PC-3 (cell line): ENCODE measurements around the gene TUBA1A. TPM values are rescaled to one million over a fixed set of nuclear protein-coding genes. Genes with fewer than 3 reads are reported as not detected.

ENCODE experiments used
- ATAC-seq: fragments of 200-7000 bp; cut with Tn5 transposase; 2 replicates; pipeline ENCODE4 v1.9.1; 2020; ENCODE audit warnings: mild to moderate bottlenecking, moderate library complexity
- BruUV-seq: library from RNA; stranded (reverse); fragments of 400-500 nt; replicated peaks from 2 replicates; lab custom pipeline; 2021; lab: Mats Ljungman, UMichigan
- CTCF ChIA-PET: fragments of 300-600 bp; sonication (Branson Sonifier 250); formaldehyde crosslinking; loops from one replicate; lab custom pipeline; 2022; ENCODE audit warnings: antibody characterized with exemption; lab: Charles Lee
- POLR2A ChIA-PET: fragments of 300-600 bp; sonication (Branson Sonifier 250); formaldehyde crosslinking; loops from one replicate; lab custom pipeline; 2022; ENCODE audit warnings: antibody characterized with exemption; ENCODE audit not compliant: unreplicated experiment; lab: Charles Lee
- DNase-seq: peaks from one replicate; pipeline ENCODE4 v3.0.0-alpha.2; 2015
- H2AFZ ChIP-seq: fragments of 300-600 bp; sonication (generic); 2 replicates; pipeline ENCODE4 v1.6.0; 2016; ENCODE audit warnings: antibody characterized with exemption, low read length
- H3F3A ChIP-seq: fragments of 300-600 bp; sonication (generic); one replicate; pipeline ENCODE4 v1.6.0; 2017; ENCODE audit warnings: antibody characterized with exemption, low read length, control low read depth, mild to moderate bottlenecking; ENCODE audit not compliant: unreplicated experiment
- H3K27ac ChIP-seq: fragments of 300-600 bp; sonication (generic); 2 replicates; pipeline ENCODE4 v1.5.1; 2016; ENCODE audit warnings: mild to moderate bottlenecking, low read length
- H3K27me3 ChIP-seq: fragments of 300-600 bp; sonication (generic); 2 replicates; pipeline ENCODE4 v1.6.1; 2016; ENCODE audit warnings: low read length, mixed read lengths
- H3K36me3 ChIP-seq: fragments of 300-600 bp; sonication (generic); 2 replicates; pipeline ENCODE4 v1.6.1; 2016; ENCODE audit warnings: low read depth, mixed run types, low read length, mixed read lengths
- H3K4me1 ChIP-seq: fragments of 300-600 bp; sonication (generic); 2 replicates; pipeline ENCODE4 v1.5.1; 2016; ENCODE audit warnings: low read length; ENCODE audit not compliant: insufficient read depth
- H3K4me2 ChIP-seq: fragments of 300-600 bp; sonication (generic); 2 replicates; pipeline ENCODE4 v1.6.0; 2016; ENCODE audit warnings: low read length
- H3K4me3 ChIP-seq: fragments of 300-600 bp; sonication (generic); 2 replicates; pipeline ENCODE4 v1.5.1; 2016; ENCODE audit warnings: mild to moderate bottlenecking, low read length, mixed read lengths
- H3K79me2 ChIP-seq: fragments of 300-600 bp; sonication (generic); 2 replicates; pipeline ENCODE4 v1.6.1; 2017; ENCODE audit warnings: low read length, mixed read lengths
- H3K9ac ChIP-seq: fragments of 300-600 bp; sonication (generic); 2 replicates; pipeline ENCODE4 v1.6.0; 2016; ENCODE audit warnings: mild to moderate bottlenecking, low read length
- H3K9me2 ChIP-seq: fragments of 300-600 bp; sonication (generic); replicated peaks from 2 replicates; pipeline ENCODE4 v1.6.1; 2016; ENCODE audit warnings: mixed run types, low read length, mixed read lengths
- H3K9me3 ChIP-seq: fragments of 300-600 bp; sonication (generic); 2 replicates; pipeline ENCODE4 v1.6.1; 2016; ENCODE audit warnings: low read length, mixed read lengths
- H4K20me1 ChIP-seq: fragments of 300-600 bp; sonication (generic); 2 replicates; pipeline ENCODE4 v1.6.1; 2016; ENCODE audit warnings: low read length, mixed read lengths
- CTCF ChIP-seq: fragments of 300-600 bp; sonication (generic); conservative IDR thresholded peaks from 2 replicates; pipeline ENCODE4 v1.5.1; 2017; ENCODE audit warnings: antibody characterized with exemption, low read depth, mild to moderate bottlenecking, low read length
- EZH2 ChIP-seq: fragments of 300-600 bp; sonication (generic); IDR thresholded peaks from one replicate; pipeline ENCODE4 v1.6.1; 2017; ENCODE audit warnings: antibody characterized with exemption, mild to moderate bottlenecking, low read length; ENCODE audit not compliant: unreplicated experiment
- EZH2phosphoT487 ChIP-seq: fragments of 300-600 bp; sonication (generic); IDR thresholded peaks from 2 replicates; pipeline ENCODE4 v1.6.1; 2018; ENCODE audit warnings: mild to moderate bottlenecking, antibody characterized with exemption, low read length, borderline replicate concordance
- intact Hi-C: fragments of 100-400 bp; cut with micrococcal nuclease; formaldehyde crosslinking; loops from 2 replicates; pipeline ENCODE4 v1.9.0; 2023
- total RNA-seq: library from RNA; depleted of rRNA; stranded (reverse); fragments of >200 nt; gene quantifications from 2 replicates; pipeline ENCODE4 v1.2.3, GENCODE V29; 2014

The TUBA1A gene
- total RNA-seq, 1 experiment from 2014 or later, result 46.9 TPM

- no peaks in the 10 kb centered on the region for H3F3A ChIP-seq
- H3K36me3 ChIP-seq, result no peaks in the 10 kb centered on the region
- CTCF ChIA-PET, result no interaction called here
- no peak for ATAC-seq
- H3K27me3 ChIP-seq, result no peaks in the 10 kb centered on the region
- POLR2A ChIA-PET, result interaction anchor here (0.6 kb wide), 1 partner anchor 25 kb away, joined by 4 read pairs; no protein-coding TSS in a partner anchor
- H3K9me3 ChIP-seq, result no peaks in the 10 kb centered on the region
- H3K4me3 ChIP-seq, result peak overlapping the region; percentile 66; the same call in 1 of the 2 replicates
- TSS peak; percentile 47 for BruUV-seq
- no peaks in the 10 kb centered on the region for H4K20me1 ChIP-seq
- H2AFZ ChIP-seq, result peak overlapping the region; percentile 89
- no peaks in the 10 kb centered on the region for H3K9me2 ChIP-seq
- H3K9ac ChIP-seq, result peak overlapping the region; percentile 81
- H3K79me2 ChIP-seq, result no peaks in the 10 kb centered on the region
- intact Hi-C loops, result loop anchor here (1.0 to 2.0 kb wide), 2 partner anchors 103 to 146 kb away; partner anchors contain the start of gene TUBA1B
- TF ChIP-seq CTCF (no peak), EZH2phosphoT487 (no peak), EZH2 (no peak)
- H3K4me1 ChIP-seq, result peaks cover 4% of the 10 kb centered on the region; the same call in 1 of the 2 replicates
- H3K4me2 ChIP-seq, result peak overlapping the region; percentile 81
- DNase-seq, result no peak
- no peak overlapping the region for H3K27ac ChIP-seq
Observed at GRCh38 chr12:49233842-49234526, 45.1 kb upstream of the TUBA1A start.

- no peaks in the 10 kb centered on the region for H3K79me2 ChIP-seq
- H3K4me2 ChIP-seq, result no peak overlapping the region
- no peaks in the 10 kb centered on the region for H3F3A ChIP-seq
- H3K27me3 ChIP-seq, result no peaks in the 10 kb centered on the region
- H3K4me1 ChIP-seq, result peaks cover 4% of the 10 kb centered on the region; the same call in 1 of the 2 replicates
- no peak overlapping the region for H3K9ac ChIP-seq
- no peak overlapping the region for H2AFZ ChIP-seq
- ChIA-PET POLR2A (interaction anchor here (0.6 kb wide), 1 partner anchor 25 kb away, joined by 4 read pairs; no protein-coding TSS in a partner anchor), CTCF (no interaction called here)
- no peaks in the 10 kb centered on the region for H4K20me1 ChIP-seq
- TF ChIP-seq EZH2 (no peak), CTCF (no peak), EZH2phosphoT487 (no peak)
- H3K27ac ChIP-seq, result no peak overlapping the region
- ATAC-seq, result no peak
- H3K36me3 ChIP-seq, result no peaks in the 10 kb centered on the region
- no TSS peak for BruUV-seq
- DNase-seq, result no peak
- no peaks in the 10 kb centered on the region for H3K9me2 ChIP-seq
- H3K4me3 ChIP-seq, result no peak overlapping the region
- intact Hi-C loops, result no loop called here
- H3K9me3 ChIP-seq, result no peaks in the 10 kb centered on the region
Observed at GRCh38 chr12:49232940-49233841, 44.3 kb upstream of the TUBA1A start.
